ENCODE measurements around the gene FBXO9.

- no peak for TF ChIP-seq CTCF (IDR thresholded peaks at IDR 0.05)
- TF ChIP-seq POLR2A (IDR thresholded peaks at IDR 0.05; ENCODE audit: low read depth) = no peak
- TF ChIP-seq POLR2AphosphoS5 (IDR thresholded peaks at IDR 0.05) = no peak
- TF ChIP-seq EP300 (IDR thresholded peaks at IDR 0.05) = no peak
These were observed 3.0 kb upstream of the FBXO9 start for GRCh38 chr6:53062169-53062539.
